Ovary (tissue), 9 donors: Measurements from ENCODE around the gene BTBD18. TPM values are rescaled to one million over a fixed set of nuclear protein-coding genes. Genes with fewer than 3 reads are reported as not detected.
"Not testable (repeated sequence)": the region's sequence is repeated elsewhere in the genome, so short reads cannot be mapped to it uniquely, and the experiment has no call there.

Experiments used
- DNase-seq, 5 donors: peaks; one replicate each; pipeline ENCODE4 v3.0.0-alpha.2; 2019 to 2020
- H3K27ac ChIP-seq, 2 donors: fragments of 200-600 bp; one replicate each; pipeline versions ENCODE4 v1.5.1 to v1.8.0; 2019 to 2022
- H3K27me3 ChIP-seq: fragments of 200-600 bp; one replicate; pipeline ENCODE4 v1.8.0; 2022
- H3K36me3 ChIP-seq: fragments of 200-600 bp; sonication (generic); one replicate; pipeline ENCODE4 v1.5.1; 2019
- H3K4me1 ChIP-seq: one replicate; pipeline ENCODE4 v1.8.1; 2013; ENCODE audit warnings: mild to moderate bottlenecking, moderate library complexity; ENCODE audit not compliant: insufficient read depth
- H3K4me3 ChIP-seq: fragments of 200-600 bp; sonication (generic); one replicate; pipeline ENCODE4 v1.5.1; 2017
- H3K9me3 ChIP-seq, 2 donors: fragments of 200-600 bp in 1 of 2; sonication (generic) in 1 of 2; one replicate each; pipeline versions ENCODE4 v1.5.1 to v1.8.1; 2013 to 2019; ENCODE audit warnings: mild to moderate bottlenecking in 1 of 2, moderate library complexity in 1 of 2
- CTCF ChIP-seq, 3 donors: fragments of 450-650 bp in 2 of 3; fragments of 200-600 bp in 1 of 3; IDR thresholded peaks; one replicate each; pipeline versions ENCODE4 v1.5.1 to v1.8.0; 2016 to 2022; ENCODE audit warnings: antibody characterized with exemption in 3 of 3, mild to moderate bottlenecking in 1 of 3
- EP300 ChIP-seq: sonication (generic); formaldehyde crosslinking; IDR thresholded peaks from one replicate; pipeline ENCODE4 v1.6.1; 2017; ENCODE audit warnings: antibody characterized with exemption
- POLR2A ChIP-seq: fragments of 450-650 bp; IDR thresholded peaks from one replicate; pipeline ENCODE4 v1.6.1; 2017; ENCODE audit warnings: antibody characterized with exemption, mild to moderate bottlenecking, moderate library complexity
- WGBS, 3 donors: extraction: QIAGEN DNeasy Blood & Tissue Kit in 1 of 3; methylation state at CpG; one replicate each; pipeline versions ENCODE4 v1.1.5 to v1.1.7; 2013 to 2017; 5-methylcytosine and 5-hydroxymethylcytosine counted together
- intact Hi-C, 4 donors: fragments of 100-400 bp; cut with DNase I; formaldehyde crosslinking; loops; one replicate each; pipeline versions ENCODE4 v1.11.0 to v1.15.1; 2022 to 2023
- polyA plus RNA-seq, 2 donors: library from polyadenylated mRNA; stranded (reverse); fragments of 200-250 nt in 1 of 2; fragments of 350-450 nt in 1 of 2; fragmentation: Illumina TruSeq in 1 of 2; extraction: RNeasy Lipid Tissue Mini Kit (QIAGEN cat#74804) in 1 of 2; gene quantifications; one replicate each; pipeline ENCODE4 v1.2.3, GENCODE V29; 2013 to 2014
- total RNA-seq, 7 donors: library from RNA; depleted of rRNA in 2 of 7; stranded (reverse); fragments of >200 nt in 2 of 7; fragmentation: NEBNext Ultra II Directional in 3 of 7; extraction: Animal tissue kit (Norgen Biotek cat#: 25700) in 3 of 7; gene quantifications; one replicate each; pipeline versions ENCODE4 v1.1.0 to v1.2.4, GENCODE V29; 2016 to 2023
- donor health status: DM: no; HTN: no; CAD: no; lungs with moderate emphysema.
- donor health status: DM: no; HTN: no; CAD: no.
- donor health status: Bipolar disorder and iron deficiency.
- donor health status: DM: yes; HTN: yes; CAD: no.
- donor health status: DM: no; HTN: no; CAD: no.
- donor health status: DM: yes; HTN: yes; CAD: no.

BTBD18 gene
- total and polyA plus RNA-seq, 9 donors = 0.02 TPM; not detected in 8

- H3K27ac ChIP-seq = no peak overlapping the region
- H3K4me3 ChIP-seq = no peak overlapping the region
- intact Hi-C loops = no loop called here
- H3K9me3 ChIP-seq = no peaks in the 10 kb centered on the region
- no peaks in the 10 kb centered on the region for H3K36me3 ChIP-seq
- no peaks in the 10 kb centered on the region for H3K4me1 ChIP-seq
- TF ChIP-seq POLR2A (no peak), EP300 (no peak), CTCF (IDR thresholded peaks at IDR 0.05) (no peak)
- 93 to 95% (median 94%) methylated on average over 7 of the region's 7 CpGs for WGBS, 3 donors
- DNase-seq = no peak
- H3K27me3 ChIP-seq = no peaks in the 10 kb centered on the region
Measured at GRCh38 chr11:57729479-57729878, 22.1 kb downstream of the BTBD18 start.

GRCh38 chr11:57728829-57729228 lies 22.8 kb downstream of the BTBD18 start:
- DNase-seq = no peak
- intact Hi-C loops = no loop called here
- Histone ChIP-seq H3K4me1 (no peaks in the 10 kb centered on the region), H3K36me3 (no peaks in the 10 kb centered on the region), H3K9me3 (no peaks in the 10 kb centered on the region), H3K4me3 (no peak overlapping the region), H3K27me3 (no peaks in the 10 kb centered on the region), H3K27ac (no peak overlapping the region)
- TF ChIP-seq POLR2A (no peak), EP300 (no peak), CTCF (IDR thresholded peaks at IDR 0.05) (no peak)
- WGBS, 3 donors = 71 to 76% (median 72%) methylated on average over 7 of the region's 7 CpGs

- intact Hi-C loops = no loop called here
- Histone ChIP-seq H3K9me3 (no peaks in the 10 kb centered on the region), H3K36me3 (no peaks in the 10 kb centered on the region), H3K4me1 (no peaks in the 10 kb centered on the region), H3K27ac (no peak overlapping the region), H3K27me3 (no peaks in the 10 kb centered on the region), H3K4me3 (no peak overlapping the region)
- WGBS, 3 donors = 56 to 63% (median 57%) methylated on average over 2 of the region's 2 CpGs
- no peak for TF ChIP-seq CTCF (IDR thresholded peaks at IDR 0.05)
- no peak for TF ChIP-seq POLR2A
- no peak for DNase-seq
Measured at GRCh38 chr11:57727185-57727584, 24.4 kb downstream of the BTBD18 start.

- DNase-seq, H3K27me3 ChIP-seq, H3K27ac ChIP-seq, H3K4me3 ChIP-seq, H3K9me3 ChIP-seq, H3K36me3 ChIP-seq, intact Hi-C loops, H3K4me1 ChIP-seq: not testable (repeated sequence)
- 93 to 100% (median 93%) methylated on average over 3 to 31 of the region's 34 CpGs for WGBS, 3 donors
Measured at GRCh38 chr11:57716726-57717125, 34.9 kb downstream of the BTBD18 start.

- no peak for TF ChIP-seq POLR2A
- TF ChIP-seq CTCF (IDR thresholded peaks at IDR 0.05) = no peak
- no peak for TF ChIP-seq EP300
- 91 to 98% (median 94%) methylated on average over 2 of the region's 2 CpGs for WGBS, 3 donors
- Histone ChIP-seq H3K4me3 (no peak overlapping the region), H3K4me1 (peaks cover 14% of the 10 kb centered on the region), H3K27ac (no peak overlapping the region), H3K9me3 (no peaks in the 10 kb centered on the region), H3K36me3 (no peaks in the 10 kb centered on the region), H3K27me3 (no peaks in the 10 kb centered on the region)
- intact Hi-C loops = loop anchor here in 1 of 4 donors (1.0 kb wide), 1 partner anchor 48 kb away; no protein-coding TSS in a partner anchor
- no peak for DNase-seq
Measured at GRCh38 chr11:57713835-57714234, 37.8 kb downstream of the BTBD18 start.
